Right ventricle myocardium inferior (tissue), 1 donor: ENCODE measurements around the gene FAM216A. TPM values are rescaled to one million over a fixed set of nuclear protein-coding genes. Genes with fewer than 3 reads are reported as not detected.

Experiments
- ATAC-seq: fragments of 200-7000 bp; cut with Tn5 transposase; one replicate; pipeline ENCODE4 v1.9.1; 2020; ENCODE audit warnings: mild to moderate bottlenecking, moderate library complexity
- DNase-seq: peaks from one replicate; pipeline ENCODE4 v3.0.0; 2021; ENCODE audit errors: missing footprints
- intact Hi-C: fragments of 100-400 bp; cut with DNase I; formaldehyde crosslinking; loops from one replicate; pipeline ENCODE4 v1.11.0; 2022
- total RNA-seq: library from RNA; stranded (reverse); fragmentation: NEBNext Ultra II Directional; extraction: Animal tissue kit (Norgen Biotek cat#: 25700); gene quantifications from one replicate; pipeline ENCODE4 v1.2.1, GENCODE V29; 2021
- donor health status: DM: no; HTN: yes; CAD: no; lungs with severe emphysema.

Gene FAM216A
- total RNA-seq, 1 donor from 2014 or later, result 4.8 TPM

GRCh38 chr12:110532644-110533043 is 64.0 kb downstream of the FAM216A start:
- ATAC-seq, result no peak
- intact Hi-C loops, result no loop called here
- DNase-seq, result no peak

GRCh38 chr12:110533607-110534006 is 65.0 kb downstream of the FAM216A start:
- no peak for ATAC-seq
- intact Hi-C loops, result no loop called here
- no peak for DNase-seq

DNA sequence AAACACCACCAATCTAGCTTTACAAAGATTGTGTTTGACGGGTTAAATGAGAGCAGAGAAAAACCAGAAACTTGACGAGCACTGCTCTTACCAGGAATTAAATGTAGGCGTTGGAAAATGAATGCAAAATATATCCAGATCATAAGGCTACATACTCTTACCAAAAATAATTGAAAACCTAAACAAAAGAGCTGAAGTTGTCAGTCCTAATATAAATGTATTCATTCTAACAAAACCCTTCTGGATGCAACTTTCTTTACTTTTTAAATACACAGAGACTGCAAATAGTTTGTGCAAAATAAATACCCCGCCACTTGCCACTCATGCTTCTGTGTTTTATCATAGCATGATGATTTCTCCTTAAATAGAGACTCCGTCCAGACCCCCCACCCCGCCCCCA is 66.2 kb downstream of the FAM216A start:
- no peak for DNase-seq
- intact Hi-C loops, result no loop called here
- ATAC-seq, result no peak

GRCh38 chr12:110536834-110537604 is 68.4 kb downstream of the FAM216A start:
- no peak for DNase-seq
- ATAC-seq, result no peak
- intact Hi-C loops, result loop anchor here (2.0 kb wide), 1 partner anchor 48 kb away; no protein-coding TSS in a partner anchor

GRCh38 chr12:110537605-110538409 is 69.2 kb downstream of the FAM216A start:
- ATAC-seq (peak; percentile 91), DNase-seq (peak; percentile 79)
- intact Hi-C loops, result loop anchor here (2.0 kb wide), 1 partner anchor 47 kb away; no protein-coding TSS in a partner anchor

DNA sequence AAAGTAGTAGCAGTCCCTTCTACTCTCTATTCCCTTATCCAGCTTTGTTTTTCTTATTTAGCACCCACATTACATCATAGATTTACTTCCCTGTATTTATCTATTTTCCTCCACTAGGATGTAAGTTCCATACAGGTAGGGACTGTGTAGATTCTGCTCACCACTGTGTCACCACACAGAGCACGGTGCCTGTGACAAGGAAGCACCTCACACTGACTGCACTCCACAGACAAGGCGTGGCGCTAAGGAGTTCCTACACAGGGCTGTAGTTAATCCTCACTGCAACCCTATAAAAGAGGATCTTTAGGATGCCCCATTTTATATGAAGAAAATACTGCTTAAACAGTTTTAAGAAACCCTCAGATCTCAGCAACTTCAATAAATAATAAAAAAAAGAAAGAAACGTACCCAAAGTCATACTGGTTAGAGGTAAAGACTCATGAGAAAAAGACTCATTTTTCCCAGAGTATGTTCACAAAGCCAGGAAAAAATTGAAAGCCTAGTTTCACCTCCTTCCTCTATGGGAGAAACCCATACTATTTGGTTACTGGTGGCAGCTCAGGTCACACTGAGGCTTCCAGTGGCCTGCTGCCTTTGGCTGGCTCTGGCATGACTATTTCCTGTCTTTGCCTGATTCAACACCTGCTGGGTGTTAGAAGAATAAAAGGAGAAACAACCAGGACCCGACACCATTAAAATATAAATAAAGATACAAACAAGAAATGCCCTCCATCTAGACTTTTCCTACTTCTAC is 70.4 kb downstream of the FAM216A start:
- intact Hi-C loops, result no loop called here
- ATAC-seq (no peak), DNase-seq (no peak)

Other genes with a start within 250 kb of the FAM216A start
- gene ATP2A2, start 187.6 kb upstream of the FAM216A start, total RNA-seq, result 3,009 TPM
- 34.4 TPM for gene ANAPC7, start 65.1 kb upstream of the FAM216A start, total RNA-seq
- gene ARPC3, start 18.5 kb upstream of the FAM216A start, total RNA-seq, result 94.4 TPM
- 24.7 TPM for gene GPN3, start 588 bp upstream of the FAM216A start, total RNA-seq
- gene VPS29, start 33.3 kb downstream of the FAM216A start, total RNA-seq, result 106 TPM
- 1.1 TPM for gene RAD9B, start 33.5 kb downstream of the FAM216A start, total RNA-seq
- gene PPTC7, start 114.5 kb downstream of the FAM216A start, total RNA-seq, result 99.2 TPM
- gene TCTN1, start 145.3 kb downstream of the FAM216A start, total RNA-seq, result 26.9 TPM
- 11.8 TPM for gene HVCN1, start 220.3 kb downstream of the FAM216A start, total RNA-seq